ENCODE data around the gene TUBAL3.
"Not testable (repeated sequence)": the region's sequence is repeated elsewhere in the genome, so short reads cannot be mapped to it uniquely, and the experiment has no call there.

TUBAL3 gene

DNA sequence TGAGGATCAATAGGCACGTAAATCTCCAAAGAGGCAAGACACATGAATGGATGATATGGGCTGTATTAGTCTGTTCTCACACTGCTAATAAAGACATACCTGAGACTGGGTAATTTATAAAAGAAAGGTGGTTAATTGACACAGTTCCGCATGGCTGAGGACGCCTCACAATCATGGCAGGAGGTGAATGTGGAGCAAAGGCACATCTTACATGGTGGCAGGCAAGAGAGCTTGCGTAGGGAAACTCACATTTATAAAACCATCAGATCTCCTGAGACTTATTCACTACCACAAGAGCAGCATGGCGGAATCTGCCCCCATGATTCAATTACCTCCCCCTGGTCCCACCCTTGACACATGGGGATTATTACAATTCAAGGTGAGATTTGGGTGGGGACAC lies 25.4 kb downstream of the TUBAL3 start:
- DNase-seq (ENCODE audit: low read depth) = not testable (repeated sequence)

DNA sequence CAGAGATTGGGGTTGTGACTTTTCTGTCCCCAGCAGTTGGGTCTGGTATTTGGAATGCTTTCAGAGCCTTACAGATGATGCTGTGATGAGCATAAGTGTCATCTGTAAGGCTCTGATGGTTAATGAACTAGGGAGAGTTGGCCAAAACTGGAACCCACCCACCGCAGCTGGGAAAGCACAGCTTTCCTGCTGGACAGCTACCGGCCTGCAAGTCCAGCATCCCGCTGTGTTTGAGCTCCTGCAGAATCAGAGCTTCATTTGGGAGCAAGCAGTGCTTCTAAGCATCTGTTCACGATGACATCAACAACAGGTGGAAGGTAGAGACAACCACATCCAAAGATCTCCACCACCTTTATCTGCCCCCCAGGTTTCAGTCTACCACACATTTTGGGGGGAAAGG lies 28.2 kb downstream of the TUBAL3 start:
- no peak for DNase-seq (ENCODE audit: low read depth)

DNA sequence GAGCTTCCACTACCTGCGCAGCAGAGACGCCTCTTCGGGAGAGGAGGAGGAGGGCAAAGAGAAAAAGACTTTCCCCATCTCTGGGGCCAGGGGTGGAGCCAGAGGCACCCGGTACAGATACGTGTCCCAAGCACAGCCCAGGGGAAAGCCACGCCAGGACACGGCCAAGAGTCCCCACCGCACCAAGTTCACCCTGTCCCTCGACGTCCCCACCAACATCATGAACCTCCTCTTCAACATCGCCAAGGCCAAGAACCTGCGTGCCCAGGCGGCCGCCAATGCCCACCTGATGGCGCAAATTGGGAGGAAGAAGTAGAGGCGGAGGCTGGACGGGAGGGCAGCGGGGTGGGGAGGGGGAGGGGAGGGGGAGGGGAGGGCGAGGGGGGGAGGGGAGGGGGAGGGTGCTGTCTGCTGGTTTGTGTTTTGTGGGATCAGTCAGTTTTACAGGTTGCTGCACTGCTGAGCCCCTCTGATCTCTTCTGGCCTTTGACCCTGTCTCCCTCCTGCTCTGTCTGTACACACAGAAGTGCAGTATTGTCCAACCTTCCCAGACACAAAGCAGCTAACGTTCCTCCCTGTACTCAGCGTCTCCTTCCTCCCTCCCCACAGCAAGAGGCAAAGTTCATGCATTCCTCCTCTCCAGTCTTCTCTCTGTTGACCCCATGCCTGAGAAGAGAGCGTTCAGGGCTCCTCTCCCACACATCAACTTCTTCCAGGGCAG lies 30.6 kb downstream of the TUBAL3 start:
- DNase-seq (ENCODE audit: low read depth) = no peak

DNA sequence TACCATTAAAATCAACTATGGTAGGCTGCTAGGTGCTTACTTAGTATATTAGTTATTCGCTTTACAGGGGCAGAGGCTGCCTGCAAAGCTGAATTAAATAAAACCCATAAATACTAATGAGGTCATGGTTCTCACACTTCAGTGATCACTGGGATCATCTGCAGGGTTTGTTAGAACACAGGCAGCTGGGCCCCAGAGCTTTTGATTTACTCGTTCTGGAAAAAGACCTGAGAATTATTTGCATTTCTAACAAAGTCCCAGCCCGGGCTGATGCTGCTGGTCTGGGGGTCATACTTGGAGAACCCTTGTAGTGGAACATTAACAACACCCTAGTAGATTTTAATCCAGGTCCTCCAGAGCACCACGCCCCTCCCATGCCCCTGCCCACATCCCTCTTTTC lies 31.3 kb downstream of the TUBAL3 start:
- no peak for DNase-seq (ENCODE audit: low read depth)

DNA sequence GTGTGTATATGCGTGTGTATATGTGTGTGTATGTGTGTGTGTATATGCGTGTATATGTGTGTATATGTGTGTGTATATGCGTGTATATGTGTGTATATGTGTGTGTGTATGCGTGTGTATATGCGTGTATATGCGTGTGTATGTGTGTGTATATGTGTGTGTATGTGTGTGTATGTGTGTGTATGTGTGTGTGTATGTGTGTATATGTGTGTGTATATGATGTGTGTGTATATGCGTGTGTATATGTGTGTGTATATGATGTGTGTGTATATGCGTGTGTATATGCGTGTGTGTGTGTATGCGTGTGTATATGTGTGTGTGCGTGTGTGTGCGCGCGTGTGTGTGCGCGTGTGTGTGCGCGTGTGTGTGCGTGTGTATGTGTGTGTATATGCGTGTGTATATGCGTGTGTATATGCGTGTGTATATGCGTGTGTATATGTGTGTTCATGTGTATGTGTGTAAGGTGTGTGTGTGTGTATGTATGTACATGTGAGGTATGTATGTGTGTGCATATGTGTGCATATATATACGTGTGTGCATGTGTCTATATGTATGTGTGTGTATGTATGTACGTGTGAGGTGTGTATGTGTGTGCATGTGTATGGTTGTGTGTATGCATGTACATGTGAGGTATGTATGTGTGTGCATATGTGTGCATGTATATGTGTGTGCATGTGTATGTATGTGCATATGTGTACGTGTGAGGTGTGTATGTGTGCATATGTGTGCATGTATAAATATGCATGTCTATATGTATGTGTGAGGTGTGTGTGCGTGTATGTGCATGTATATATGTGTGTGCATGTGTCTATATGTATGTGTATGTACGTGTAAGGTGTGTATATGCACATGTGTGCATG lies 33.9 kb downstream of the TUBAL3 start:
- DNase-seq (ENCODE audit: low read depth) = no peak

DNA sequence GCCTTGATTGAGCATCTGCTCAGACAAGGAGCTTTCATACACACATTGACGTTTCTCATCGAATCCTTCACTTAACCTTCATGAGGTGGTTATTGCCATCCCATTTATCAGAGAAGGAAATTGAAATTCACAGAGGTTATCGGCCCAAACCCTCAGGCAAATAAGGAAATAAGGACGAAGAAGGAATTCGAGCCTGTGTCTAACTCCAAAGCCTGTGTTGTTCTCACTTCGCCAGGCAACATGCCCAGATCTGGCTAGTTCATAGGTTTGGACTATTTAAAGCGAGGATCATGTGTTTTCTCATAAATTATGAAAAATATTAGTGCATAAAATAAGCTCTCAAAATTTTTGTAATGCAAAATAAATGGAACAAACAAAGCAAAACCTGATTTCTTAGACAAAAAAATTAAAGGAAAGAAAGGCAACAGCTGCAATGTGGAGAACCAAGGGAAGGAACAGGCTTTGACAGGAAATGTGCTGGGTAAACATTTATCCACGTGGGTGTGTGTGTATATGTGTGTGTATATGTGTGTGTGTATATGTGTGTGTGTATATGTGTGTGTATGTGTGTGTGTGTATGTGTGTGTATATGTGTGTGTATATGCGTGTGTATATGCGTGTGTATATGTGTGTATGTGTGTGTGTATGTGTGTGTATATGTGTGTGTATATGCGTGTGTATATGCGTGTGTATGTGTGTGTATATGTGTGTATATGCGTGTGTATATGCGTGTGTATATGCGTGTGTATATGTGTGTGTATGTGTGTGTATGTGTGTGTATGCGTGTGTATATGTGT lies 35.1 kb downstream of the TUBAL3 start:
- no peak for DNase-seq (ENCODE audit: low read depth)

DNA sequence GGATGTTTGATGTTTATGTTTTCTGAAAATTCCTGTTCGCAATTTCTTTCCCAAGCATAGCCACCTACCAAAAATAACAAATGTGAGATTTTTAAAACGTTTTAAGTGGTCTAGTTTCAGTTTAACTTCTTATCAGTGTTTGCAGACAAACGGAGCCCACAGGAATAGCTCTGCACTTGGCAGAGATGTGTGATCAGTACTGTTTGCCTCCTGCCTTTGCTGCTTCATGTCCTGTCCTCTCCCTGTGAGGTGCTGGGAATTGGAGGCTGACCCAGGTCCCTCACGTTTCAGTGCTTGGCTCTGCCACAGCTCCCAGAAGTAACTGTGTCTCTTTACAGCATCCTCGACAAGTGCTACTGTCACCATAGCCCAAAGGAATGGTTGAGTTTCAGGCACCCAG lies 38.7 kb downstream of the TUBAL3 start:
- no peak for DNase-seq (ENCODE audit: low read depth)

DNA sequence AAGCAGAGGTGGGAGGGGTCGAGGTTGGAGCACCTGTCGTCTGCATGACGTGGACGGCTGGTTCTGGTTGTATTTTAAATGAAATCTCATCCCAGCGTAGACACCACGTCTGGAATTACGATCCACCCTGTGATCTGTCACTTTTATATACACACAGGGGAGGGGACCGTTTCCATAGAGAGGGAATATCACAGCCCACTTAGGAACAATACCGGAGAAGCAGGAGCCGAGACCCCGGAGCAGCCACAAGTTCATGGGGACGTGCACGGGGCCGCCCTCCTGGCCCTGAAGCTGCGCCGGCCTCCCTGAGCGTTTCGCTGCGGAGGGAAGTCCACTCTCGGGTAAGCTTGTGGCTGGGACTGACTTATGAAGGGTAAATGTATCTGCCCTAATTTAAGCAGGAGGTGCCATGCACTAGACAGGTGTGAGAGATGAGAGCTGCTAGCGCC lies 39.7 kb downstream of the TUBAL3 start, which contains the start of gene UCN3:
Gene UCN3 (plus strand): TSS at position 77 of the 449 bp plus-strand sequence. CDS start 8,755 bp downstream, outside the sequence.
- DNase-seq (ENCODE audit: low read depth) = no peak

DNA sequence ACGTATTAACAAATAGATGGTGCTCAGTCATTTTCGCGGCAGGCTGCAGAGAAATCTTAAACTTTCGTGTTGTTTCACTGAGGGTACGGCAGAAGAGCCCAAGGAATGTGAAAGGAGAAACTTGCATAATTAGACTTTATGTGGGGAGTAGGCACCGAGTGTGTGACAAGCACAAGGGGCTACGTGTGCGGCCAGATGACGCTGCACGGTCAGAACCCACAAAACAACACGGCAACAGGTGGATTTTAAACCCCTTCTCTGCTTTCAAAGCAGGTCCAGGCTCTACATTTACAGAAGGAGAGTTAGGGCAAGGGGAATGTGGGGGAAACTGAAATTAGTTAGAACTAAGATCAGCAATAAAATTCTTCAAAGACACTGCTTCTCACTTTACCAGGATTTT lies 40.3 kb downstream of the TUBAL3 start:
- DNase-seq (ENCODE audit: low read depth) = no peak

DNA sequence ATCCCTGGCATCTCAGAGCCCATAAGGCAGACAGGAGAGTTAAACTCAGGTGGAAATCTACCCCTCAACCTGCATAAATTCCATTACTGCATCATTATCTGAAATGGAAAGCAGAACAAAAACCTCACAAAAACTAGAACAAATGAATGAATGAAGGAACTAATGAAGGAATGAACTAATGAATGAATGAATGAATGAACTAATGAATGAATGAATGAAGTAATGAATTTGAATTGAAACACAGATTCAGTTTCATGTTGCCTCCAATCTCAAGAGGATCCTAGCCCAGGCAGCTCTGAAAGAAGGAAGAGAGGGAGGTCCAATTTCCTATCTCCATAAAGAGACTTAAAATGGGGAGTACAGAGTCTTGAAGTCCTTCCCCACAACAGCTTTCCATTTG lies 41.8 kb downstream of the TUBAL3 start:
- DNase-seq (ENCODE audit: low read depth) = no peak

DNA sequence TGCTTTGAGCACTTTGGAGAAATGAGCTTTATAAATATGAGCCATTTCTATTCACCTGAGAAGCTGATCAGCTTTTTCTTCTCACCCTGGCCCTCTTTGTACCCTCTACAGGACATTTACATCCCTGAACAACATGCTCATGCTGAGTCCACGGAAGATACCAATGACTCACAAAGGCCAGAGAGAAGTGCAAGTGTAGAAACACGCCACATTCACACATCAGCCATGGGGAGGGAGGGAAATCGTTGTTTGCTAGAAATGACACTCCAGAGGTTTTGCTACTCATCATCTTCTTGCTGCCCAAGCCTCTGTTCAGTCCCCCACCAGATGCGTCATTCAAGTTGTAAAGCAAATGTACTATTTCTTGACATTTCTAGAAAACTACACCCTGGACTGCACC lies 42.7 kb downstream of the TUBAL3 start:
- DNase-seq (ENCODE audit: low read depth) = no peak

DNA sequence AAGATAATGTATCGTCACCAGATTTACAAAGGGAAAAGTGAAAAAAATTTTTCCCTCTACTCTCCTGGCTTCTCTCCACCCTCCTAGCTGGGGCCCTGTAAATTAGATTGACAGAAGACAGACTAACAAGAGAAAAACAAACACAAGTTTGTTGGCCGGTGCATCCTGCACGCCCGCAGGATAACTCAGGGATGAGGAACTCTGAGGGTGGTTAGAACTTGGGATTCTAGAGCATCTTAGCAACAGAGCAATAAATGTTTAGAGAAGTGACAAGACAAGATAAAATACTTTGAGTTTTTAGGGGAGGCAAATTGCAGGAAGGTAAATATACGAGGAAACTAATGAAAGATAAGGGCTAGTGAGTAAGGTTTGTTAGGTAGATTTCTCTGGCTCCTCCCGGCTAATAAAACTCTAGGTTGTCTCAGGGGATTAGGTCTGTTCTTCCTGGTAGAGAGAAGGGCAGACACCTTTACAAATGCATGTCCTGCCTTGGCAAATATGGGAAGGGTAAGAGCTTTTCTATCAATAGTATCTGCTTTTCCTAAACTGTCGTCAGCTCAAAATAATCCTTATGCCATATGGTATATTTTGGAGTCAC lies 44.2 kb downstream of the TUBAL3 start:
- DNase-seq (ENCODE audit: low read depth) = no peak

DNA sequence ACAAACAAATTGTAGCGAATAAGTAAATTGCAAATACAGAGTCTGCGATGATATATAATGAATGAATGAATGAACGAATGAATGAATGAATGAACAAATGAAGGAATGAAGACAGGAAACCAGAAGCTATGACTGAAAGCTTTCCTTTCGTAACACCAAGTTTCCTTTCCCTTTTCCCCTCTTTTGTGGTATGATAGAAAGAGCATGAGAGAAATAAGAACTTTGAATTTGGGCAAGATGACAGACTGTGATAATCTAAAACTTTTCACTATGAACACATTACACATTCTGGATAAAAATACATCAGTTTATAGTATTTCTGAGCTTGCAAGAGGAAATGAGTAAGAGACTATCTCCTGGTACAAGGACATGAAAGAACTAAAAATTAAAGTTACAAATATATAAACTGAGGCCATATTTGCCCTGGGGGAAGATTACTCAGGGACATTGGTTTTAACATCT lies 48.3 kb downstream of the TUBAL3 start:
- DNase-seq (ENCODE audit: low read depth) = no peak

DNA sequence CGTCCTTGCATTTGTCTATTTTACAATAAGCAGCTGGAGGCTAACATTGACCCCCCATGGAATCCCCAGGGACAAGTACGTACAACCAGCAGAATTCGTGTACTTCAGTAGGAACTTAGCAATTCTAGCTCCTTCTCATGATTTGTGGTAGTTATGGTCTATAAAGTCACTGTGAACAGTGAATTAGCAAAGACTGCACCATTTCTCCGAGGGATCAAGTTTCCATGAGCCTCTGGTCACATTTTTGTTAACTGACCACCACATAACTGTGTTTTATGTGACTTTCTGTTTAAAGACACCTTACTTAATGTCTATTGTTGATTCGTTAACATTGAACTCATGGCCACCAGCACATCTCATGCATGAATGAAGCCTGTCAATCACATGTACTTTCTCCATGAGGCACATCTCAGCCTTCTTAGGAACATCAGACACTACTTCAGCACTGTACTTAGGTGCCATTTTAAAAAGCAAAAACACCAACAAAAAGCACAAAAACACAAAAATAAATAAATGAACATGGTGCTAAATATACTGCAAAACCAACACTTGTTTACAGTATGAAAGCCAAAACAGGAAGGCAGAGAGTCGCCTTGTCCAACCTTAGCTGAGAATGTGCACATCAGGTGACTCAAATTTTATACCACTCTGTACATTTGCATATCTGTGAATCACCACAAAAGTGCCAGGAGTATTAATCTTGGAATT lies 48.9 kb downstream of the TUBAL3 start:
- DNase-seq (ENCODE audit: low read depth) = no peak

DNA sequence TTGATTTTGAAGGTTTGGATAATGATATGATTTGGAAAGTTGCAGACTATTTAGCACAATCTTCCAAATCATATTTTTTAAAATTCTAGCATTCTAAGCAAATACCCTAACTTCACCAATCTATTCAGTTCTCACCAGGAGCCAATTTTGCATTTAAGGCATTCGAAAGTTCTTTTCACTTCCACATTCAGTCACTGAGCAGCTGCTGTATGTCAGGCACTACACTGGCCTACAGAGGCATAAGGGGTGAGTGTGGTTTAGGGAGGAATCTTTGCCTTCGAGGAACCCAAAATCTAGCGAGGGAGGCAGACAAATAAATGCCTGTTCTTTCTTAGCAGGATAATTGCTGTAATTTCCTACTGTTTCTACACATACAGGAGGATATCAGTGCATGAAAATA lies 50.6 kb downstream of the TUBAL3 start:
- no peak for DNase-seq (ENCODE audit: low read depth)

DNA sequence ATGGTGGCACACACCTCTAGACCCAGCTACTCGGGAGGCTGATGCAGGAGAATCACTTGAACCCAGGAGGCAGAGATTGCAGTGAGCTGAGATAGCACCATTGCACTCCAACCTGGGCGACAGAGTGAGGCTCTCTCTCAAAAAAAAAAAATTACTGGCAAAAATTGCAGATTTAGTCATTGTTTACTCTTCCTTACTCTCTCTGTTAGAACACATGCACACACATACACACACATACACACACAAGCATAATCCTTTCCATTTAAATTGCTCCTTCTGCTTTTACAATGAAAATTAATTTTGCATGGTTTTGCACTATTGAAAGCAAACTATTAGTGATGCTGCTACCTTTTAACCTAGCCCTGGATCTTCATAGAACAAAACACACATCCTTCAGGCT lies 55.3 kb downstream of the TUBAL3 start:
- no peak for DNase-seq (ENCODE audit: low read depth)

DNA sequence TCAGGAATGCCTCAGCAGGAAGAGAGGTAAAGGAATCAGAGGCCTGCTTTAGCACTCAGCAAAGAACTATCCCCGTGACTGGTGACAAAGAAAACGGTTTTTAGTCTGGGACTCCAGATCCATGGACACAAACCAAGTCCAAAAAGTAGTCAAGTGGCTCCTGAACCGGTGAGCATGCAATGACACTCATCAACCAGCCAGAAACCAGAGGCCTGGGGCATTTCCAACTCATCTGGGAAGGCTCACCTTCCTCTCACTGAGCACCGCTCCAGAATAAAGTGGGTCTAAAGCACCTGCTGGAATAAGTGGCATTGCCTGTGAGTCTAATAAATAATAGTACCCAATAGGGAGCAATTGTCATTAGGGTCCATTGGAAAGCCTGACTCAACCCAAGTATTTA lies 57.7 kb downstream of the TUBAL3 start:
- DNase-seq (ENCODE audit: low read depth) = no peak

DNA sequence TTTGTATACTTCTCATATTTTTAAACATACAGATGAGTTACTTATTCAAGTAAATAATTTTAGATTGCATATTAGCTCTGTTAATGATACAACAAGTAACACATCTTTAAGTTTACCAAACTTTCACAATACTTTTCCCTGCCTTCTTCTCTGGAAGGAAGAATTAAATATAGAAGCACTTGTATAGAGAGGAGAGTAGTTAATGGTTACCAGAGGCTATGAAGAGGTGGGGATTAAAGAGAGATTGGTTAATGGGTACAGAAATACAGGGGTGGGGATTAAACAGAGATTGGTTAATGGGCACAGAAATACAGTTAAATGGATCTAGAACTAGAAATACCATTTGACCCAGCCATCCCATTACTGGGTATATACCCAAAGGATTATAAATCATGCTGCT lies 59.9 kb downstream of the TUBAL3 start:
- no peak for DNase-seq (ENCODE audit: low read depth)

DNA sequence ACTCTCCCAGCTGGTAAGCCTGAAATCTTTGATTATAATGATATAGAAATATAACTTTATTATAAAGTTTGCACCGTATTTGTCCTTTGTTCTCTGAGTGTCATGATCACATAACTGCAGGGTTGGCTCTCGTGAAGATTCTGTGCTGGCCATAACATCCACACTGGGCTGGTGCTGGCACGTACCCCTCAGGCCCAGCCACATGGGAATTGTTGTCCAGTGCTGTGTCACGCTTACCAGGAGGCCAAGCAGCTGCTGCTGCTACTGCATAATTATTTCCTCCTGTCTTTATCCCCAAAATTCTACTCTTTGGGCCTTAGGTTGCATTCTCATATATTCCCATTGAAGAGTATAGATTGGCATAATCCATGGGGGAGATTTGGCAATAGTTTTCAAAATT lies 60.6 kb downstream of the TUBAL3 start:
- no peak for DNase-seq (ENCODE audit: low read depth)

DNA sequence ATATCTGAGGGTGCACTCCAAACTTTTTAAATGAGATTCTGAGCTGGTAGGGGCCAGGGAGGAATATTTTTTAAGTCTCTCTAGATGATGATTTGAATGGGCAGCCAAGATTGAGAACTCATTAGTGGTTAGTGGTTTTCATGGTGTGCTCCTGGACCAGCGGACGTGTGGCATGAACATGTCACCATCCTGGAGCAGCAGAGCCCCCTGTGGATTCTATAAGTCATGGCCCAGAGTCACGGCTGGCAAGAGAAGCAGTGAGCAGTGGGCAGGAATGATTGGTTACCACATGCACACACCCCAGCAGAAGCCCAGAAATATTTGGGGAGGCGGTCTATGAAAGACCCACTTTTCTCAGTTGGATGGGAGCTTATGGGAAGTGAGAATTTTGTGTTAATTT lies 61.1 kb downstream of the TUBAL3 start:
- no peak for DNase-seq (ENCODE audit: low read depth)
